Breast epithelium (tissue), 4 donors: ENCODE measurements around the gene P2RX3. TPM values are rescaled to one million over a fixed set of nuclear protein-coding genes. Genes with fewer than 3 reads are reported as not detected.

Experiments
- DNase-seq, 2 donors: peaks; one replicate each; pipeline ENCODE4 v3.0.0-alpha.2; 2019; ENCODE audit warnings: low spot score in 2 of 2
- H3K27ac ChIP-seq, 2 donors: fragments of 200-600 bp; sonication (generic) in 1 of 2; one replicate each; pipeline ENCODE4 v1.5.1; 2016 to 2019; ENCODE audit warnings: mild to moderate bottlenecking in 1 of 2
- H3K27me3 ChIP-seq, 2 donors: fragments of 200-600 bp; sonication (generic) in 1 of 2; one replicate each; pipeline versions ENCODE4 v1.5.1 to v1.6.0; 2017 to 2019; ENCODE audit warnings: control low read depth in 1 of 2, mild to moderate bottlenecking in 1 of 2
- H3K36me3 ChIP-seq: fragments of 200-600 bp; one replicate; pipeline ENCODE4 v1.5.1; 2019
- H3K4me1 ChIP-seq, 2 donors: fragments of 200-600 bp; sonication (generic); one replicate each; pipeline ENCODE4 v1.5.1; 2016 to 2019; ENCODE audit warnings: control low read depth in 1 of 2
- H3K4me3 ChIP-seq, 3 donors: fragments of 200-600 bp; sonication (generic); 1 replicate in 2 of 3; 2 replicates in 1 of 3; pipeline ENCODE4 v1.5.1; 2016 to 2019; ENCODE audit warnings: mild to moderate bottlenecking in 3 of 3, moderate library complexity in 2 of 3
- H3K9me3 ChIP-seq, 2 donors: fragments of 200-600 bp; sonication (generic) in 1 of 2; one replicate each; pipeline ENCODE4 v1.5.1; 2016 to 2019; ENCODE audit warnings: control low read depth in 1 of 2
- CTCF ChIP-seq, 3 donors: fragments of 450-650 bp; IDR thresholded peaks; one replicate each; pipeline ENCODE4 v1.5.1; 2016 to 2017; ENCODE audit warnings: antibody characterized with exemption in 3 of 3, mild to moderate bottlenecking in 3 of 3, moderate library complexity in 3 of 3
- POLR2A ChIP-seq: fragments of 450-650 bp; IDR thresholded peaks from one replicate; pipeline ENCODE4 v1.6.1; 2016; ENCODE audit warnings: antibody characterized with exemption, mild to moderate bottlenecking, moderate library complexity
- POLR2AphosphoS5 ChIP-seq, 3 donors: sonication (generic); formaldehyde crosslinking; IDR thresholded peaks; one replicate each; pipeline ENCODE4 v1.6.1; 2017; ENCODE audit warnings: antibody characterized with exemption in 3 of 3
- intact Hi-C: fragments of 100-400 bp; cut with DNase I; formaldehyde crosslinking; loops from one replicate; pipeline ENCODE4 v1.15.1; 2023; ENCODE audit warnings: low total_unique reads
- total RNA-seq, 3 donors: library from RNA; depleted of rRNA; stranded (reverse); fragments of >200 nt; gene quantifications; one replicate each; pipeline ENCODE4 v1.1.0, GENCODE V29; 2016

The P2RX3 gene
- total RNA-seq, 3 donors from 2014 or later, result not detected

- no peaks in the 10 kb centered on the region for H3K9me3 ChIP-seq
- H3K36me3 ChIP-seq, result no peaks in the 10 kb centered on the region
- no peak overlapping the region for H3K4me3 ChIP-seq
- no peak overlapping the region for H3K27ac ChIP-seq
- TF ChIP-seq CTCF (IDR thresholded peaks at IDR 0.05) (no peak), POLR2A (no peak), POLR2AphosphoS5 (IDR thresholded peaks at IDR 0.05) (no peak)
- DNase-seq, result no peak
- no peaks in the 10 kb centered on the region for H3K27me3 ChIP-seq
- H3K4me1 ChIP-seq, result no peaks in the 10 kb centered on the region
- intact Hi-C loops, result loop anchor here (10.0 kb wide), 1 partner anchor 1732 kb away; the partner anchor contains the start of gene OR4C6
Measured at GRCh38 chr11:57396744-57397143, 58.6 kb downstream of the P2RX3 start.

GRCh38 chr11:57397394-57397990 lies 59.3 kb downstream of the P2RX3 start:
- H3K36me3 ChIP-seq, result no peaks in the 10 kb centered on the region
- DNase-seq, result no peak
- H3K4me1 ChIP-seq, result no peaks in the 10 kb centered on the region
- no peak overlapping the region for H3K27ac ChIP-seq
- intact Hi-C loops, result loop anchor here (10.0 kb wide), 1 partner anchor 1733 kb away; the partner anchor contains the start of gene OR4C6
- no peak overlapping the region for H3K4me3 ChIP-seq
- H3K9me3 ChIP-seq, result no peaks in the 10 kb centered on the region
- no peaks in the 10 kb centered on the region for H3K27me3 ChIP-seq
- TF ChIP-seq CTCF (IDR thresholded peaks at IDR 0.05), result no peak
- no peak for TF ChIP-seq POLR2AphosphoS5 (IDR thresholded peaks at IDR 0.05)
- no peak for TF ChIP-seq POLR2A

GRCh38 chr11:57399221-57399620 lies 61.1 kb downstream of the P2RX3 start:
- DNase-seq, result no peak
- Histone ChIP-seq H3K36me3 (no peaks in the 10 kb centered on the region), H3K4me1 (no peaks in the 10 kb centered on the region), H3K4me3 (no peak overlapping the region), H3K9me3 (no peaks in the 10 kb centered on the region), H3K27me3 (no peaks in the 10 kb centered on the region), H3K27ac (no peak overlapping the region)
- intact Hi-C loops, result loop anchor here (10.0 kb wide), 1 partner anchor 1734 kb away; the partner anchor contains the start of gene OR4C6
- TF ChIP-seq CTCF (IDR thresholded peaks at IDR 0.05) (no peak), POLR2AphosphoS5 (IDR thresholded peaks at IDR 0.05) (no peak), POLR2A (no peak)

- Histone ChIP-seq H3K9me3 (no peaks in the 10 kb centered on the region), H3K4me1 (no peaks in the 10 kb centered on the region), H3K4me3 (no peak overlapping the region), H3K27ac (no peak overlapping the region), H3K27me3 (no peaks in the 10 kb centered on the region), H3K36me3 (no peaks in the 10 kb centered on the region)
- TF ChIP-seq CTCF (IDR thresholded peaks at IDR 0.05) (no peak), POLR2AphosphoS5 (IDR thresholded peaks at IDR 0.05) (no peak), POLR2A (no peak)
- no peak for DNase-seq
- intact Hi-C loops, result loop anchor here (10.0 kb wide), 1 partner anchor 1735 kb away; the partner anchor contains the start of gene OR4C6
Measured at GRCh38 chr11:57399972-57400578, 61.9 kb downstream of the P2RX3 start.
